Subcutaneous adipose tissue (tissue), 4 donors: ENCODE data around the gene RHEBL1. TPM values are rescaled to one million over a fixed set of nuclear protein-coding genes. Genes with fewer than 3 reads are reported as not detected.

Experiments
- total RNA-seq, 4 donors: library from RNA; depleted of rRNA; stranded (reverse); fragments of >200 nt; gene quantifications; one replicate each; pipeline ENCODE4 v1.1.0, GENCODE V29; 2016
- TF ChIP-seq, protein P1 (sequence below): fragments of 450-650 bp; IDR thresholded peaks from one replicate; pipeline ENCODE4 v1.5.1; 2016; ENCODE audit warnings: low read depth, mild to moderate bottlenecking, control low read depth, antibody characterized with exemption, moderate library complexity

RHEBL1 gene
- total RNA-seq, 4 donors from 2014 or later = 0.51 to 0.88 (median 0.61) TPM

DNA sequence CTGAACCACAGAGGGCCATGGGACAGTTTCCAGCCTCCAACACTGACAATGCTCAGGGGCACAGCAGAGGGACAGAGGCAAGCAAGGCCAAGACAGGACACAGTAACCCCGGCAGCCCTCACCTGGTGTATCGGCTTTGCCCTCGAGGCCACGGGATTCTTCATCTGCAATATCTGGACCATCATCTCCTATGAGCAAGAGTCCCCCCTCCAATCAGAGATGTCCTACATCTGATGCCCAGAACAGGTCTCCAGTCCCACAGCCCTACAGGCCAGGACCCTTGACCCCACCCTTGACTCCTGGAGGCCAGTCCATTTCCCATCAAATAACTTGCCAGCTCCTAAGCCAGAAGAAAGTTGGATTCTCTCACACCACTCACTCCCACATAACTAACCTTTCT lies 26.5 kb downstream of the RHEBL1 start:
- TF ChIP-seq, protein P1, sequence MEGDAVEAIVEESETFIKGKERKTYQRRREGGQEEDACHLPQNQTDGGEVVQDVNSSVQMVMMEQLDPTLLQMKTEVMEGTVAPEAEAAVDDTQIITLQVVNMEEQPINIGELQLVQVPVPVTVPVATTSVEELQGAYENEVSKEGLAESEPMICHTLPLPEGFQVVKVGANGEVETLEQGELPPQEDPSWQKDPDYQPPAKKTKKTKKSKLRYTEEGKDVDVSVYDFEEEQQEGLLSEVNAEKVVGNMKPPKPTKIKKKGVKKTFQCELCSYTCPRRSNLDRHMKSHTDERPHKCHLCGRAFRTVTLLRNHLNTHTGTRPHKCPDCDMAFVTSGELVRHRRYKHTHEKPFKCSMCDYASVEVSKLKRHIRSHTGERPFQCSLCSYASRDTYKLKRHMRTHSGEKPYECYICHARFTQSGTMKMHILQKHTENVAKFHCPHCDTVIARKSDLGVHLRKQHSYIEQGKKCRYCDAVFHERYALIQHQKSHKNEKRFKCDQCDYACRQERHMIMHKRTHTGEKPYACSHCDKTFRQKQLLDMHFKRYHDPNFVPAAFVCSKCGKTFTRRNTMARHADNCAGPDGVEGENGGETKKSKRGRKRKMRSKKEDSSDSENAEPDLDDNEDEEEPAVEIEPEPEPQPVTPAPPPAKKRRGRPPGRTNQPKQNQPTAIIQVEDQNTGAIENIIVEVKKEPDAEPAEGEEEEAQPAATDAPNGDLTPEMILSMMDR = no peak

DNA sequence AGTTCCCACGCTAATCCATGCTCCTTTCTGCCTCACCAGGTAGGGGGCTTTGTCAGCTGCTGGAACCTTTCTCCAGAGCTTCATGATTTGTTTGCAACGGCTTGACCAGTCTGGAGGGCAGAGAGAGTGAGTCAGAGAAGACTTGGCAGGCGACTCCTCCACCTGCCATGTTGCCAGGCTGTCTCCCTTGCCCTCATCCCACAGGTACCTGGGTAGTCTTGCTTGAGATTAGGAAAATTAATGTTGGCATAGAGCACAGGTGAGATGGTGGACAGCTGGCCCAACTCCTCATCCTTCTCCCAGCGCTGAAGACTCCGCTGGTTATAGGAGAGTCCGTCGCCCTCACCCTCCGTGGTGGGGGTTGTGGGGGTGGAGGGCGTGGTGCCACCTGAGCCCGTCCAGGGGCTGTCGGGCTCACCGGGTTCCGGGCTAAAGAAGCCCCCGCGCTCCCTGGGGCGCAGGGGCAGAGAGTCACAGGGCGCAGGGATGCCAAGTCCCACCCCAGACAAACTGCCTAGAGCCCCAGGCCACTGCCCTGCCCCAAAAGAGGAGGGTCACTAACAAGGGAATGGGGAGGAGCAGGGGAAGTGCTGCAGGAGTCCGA lies 27.8 kb downstream of the RHEBL1 start:
- TF ChIP-seq, protein P1 = no peak

DNA sequence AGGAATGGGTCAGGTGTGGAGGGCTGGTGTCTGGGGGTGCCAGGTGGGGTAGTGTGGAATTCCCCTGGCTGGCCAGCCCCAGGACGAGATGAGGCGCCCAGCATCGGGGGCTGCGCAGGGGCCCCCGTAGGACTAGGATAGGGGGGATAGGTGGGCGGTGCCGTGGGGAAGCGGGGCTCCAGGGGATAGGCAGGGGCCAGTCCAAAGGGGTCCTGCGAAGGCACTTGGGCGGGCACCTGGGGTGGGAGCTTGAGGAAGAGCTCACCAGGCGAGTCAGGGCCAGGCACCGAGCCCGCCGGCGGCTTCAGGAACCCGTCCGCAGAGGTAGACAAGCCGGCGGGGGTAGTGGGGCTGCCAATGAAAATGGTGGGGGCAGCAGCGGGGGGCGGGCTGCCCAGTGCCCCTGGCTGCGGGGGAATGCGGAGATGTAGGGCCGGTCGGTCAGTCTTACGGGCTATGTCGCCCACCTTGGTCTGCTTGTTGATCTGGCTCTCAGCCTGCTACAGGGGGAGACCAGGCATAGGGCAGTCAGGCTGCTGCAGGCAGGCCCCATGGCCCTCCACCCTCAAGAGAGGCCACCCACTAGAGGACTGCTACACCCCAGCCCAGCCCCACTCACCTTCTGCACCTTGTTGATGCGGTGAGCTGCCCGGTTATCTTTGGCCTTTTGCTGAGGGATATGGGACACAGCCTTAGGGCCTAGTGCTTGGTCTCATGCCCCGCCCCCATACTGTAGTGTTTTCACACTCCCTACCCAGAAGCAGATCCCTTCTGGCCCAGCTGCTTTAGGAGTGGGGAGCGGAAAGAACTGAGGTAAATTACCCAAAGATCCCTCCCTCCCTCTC lies 28.5 kb downstream of the RHEBL1 start:
- TF ChIP-seq, protein P1 = no peak

DNA sequence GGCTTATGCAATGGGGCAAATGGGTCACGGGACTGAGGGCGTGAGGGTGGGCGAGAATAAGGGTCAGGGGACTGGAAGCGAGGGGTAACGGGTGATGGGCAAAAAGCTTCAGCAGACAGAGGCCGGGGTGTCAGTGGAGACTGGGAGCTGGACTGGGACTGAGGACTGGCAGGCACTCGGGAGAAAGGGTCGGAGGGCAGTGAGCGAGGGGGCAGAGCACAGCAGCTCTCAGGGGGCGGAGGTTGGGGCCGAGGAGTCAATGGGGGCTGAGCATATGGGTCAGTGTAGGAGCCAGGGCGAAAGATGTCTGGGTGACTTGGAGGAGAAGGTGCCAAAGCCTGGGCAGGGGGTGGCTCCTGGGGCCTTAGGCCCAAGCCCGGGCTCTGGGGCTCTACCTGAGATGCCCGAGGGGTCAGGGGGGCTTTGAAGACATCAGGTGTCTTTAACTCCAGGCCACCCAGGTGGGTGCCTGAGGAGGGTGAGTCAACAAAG lies 29.4 kb downstream of the RHEBL1 start:
- TF ChIP-seq, protein P1 = no peak

DNA sequence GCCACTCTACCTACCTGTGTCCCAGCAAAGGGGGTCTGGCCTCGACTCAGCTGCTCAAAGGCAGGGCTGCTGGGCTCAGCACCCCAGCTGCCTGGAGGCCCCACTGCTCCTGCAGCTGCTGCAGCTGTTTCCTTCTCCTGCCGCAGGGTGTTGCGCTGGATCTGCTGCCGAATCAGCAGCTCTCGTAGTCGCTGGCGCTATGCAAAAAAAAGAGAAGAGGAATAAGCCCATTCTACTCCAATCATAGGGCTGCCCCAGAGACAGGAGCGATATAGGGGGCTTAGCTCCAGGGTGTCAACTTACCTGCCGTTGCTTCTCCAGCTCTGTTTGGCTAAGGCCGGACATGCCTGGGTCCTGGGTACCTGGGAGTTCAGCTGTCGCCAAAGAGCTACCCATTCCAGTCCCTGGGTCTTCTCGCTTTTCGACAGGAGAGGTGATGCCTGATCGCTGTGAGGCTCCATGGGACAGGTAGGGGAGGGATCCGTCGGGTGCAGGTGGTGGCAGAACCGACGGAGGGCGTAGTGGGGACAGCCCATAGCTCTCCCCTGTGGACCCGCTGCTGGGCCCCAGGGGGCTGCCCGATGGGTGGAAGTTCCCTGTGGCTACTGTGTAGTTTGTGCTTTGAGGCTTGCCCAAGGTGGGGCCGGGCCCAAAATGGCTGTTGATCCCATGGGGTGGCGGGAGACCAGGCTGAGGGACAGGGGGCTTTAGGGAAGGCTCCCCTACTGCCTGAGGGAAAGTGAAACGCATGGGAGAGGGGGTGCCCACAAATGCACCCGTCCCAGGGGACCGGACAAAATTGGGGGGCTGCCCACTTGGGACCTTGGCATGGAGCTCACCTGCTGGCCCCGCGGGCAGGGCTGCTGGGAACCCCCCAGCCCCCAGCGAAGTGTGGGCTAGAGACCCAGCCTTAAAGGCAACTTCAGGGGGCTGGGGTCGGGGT lies 30.1 kb downstream of the RHEBL1 start:
- TF ChIP-seq, protein P1 = no peak

DNA sequence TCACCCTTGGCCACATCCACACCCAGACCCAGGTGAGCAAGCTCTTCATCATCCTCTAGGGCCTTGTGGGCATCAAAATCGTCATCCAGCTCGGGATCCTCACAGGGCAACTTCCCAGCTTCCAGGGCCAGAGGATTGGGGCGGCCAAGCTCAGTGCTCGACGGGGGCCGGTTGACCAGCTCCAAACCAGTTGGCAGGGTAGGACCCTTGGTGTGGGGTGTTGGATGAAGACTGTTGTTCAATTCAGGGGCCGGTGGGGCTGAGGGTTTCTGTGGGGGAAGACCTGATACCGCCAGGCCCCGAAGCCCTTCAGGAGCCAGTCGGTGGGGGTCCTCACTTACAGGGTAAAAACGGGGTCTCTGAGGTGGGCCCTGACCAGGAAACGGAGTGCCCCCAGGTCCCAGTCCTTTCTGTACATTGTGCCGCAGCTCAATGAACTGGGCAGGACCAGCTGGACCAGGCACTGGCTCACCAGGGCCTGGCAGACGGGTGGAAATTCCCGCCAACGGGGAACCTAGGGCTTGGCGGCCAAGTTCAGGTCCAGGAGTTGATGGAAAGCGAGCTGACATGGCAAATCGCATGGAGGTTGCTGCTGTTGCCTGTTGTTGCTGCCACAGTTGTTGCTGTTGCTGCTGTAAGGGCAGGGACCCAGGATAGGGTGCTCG lies 31.4 kb downstream of the RHEBL1 start:
- TF ChIP-seq, protein P1 = no peak
